ENCODE data around the gene PCBP3. TPM values are rescaled to one million over a fixed set of nuclear protein-coding genes. Genes with fewer than 3 reads are reported as not detected.

The PCBP3 gene
- total and polyA plus RNA-seq, 2 of the 8 experiments (the other 6 are each of a cell fraction or from before 2014, with no cell fraction given) = 3.5 to 6.3 TPM

GRCh38 chr21:45700461-45700860 lies 56.9 kb downstream of the PCBP3 start:
- H4K5ac ChIP-seq (ENCODE audit: insufficient read length, low read depth, low read length) = no peak overlapping the region
- H3K79me1 ChIP-seq (ENCODE audit: low read depth, low read length) = no peaks in the 10 kb centered on the region; the same call in 1 of the 2 replicates
- no peak for TF ChIP-seq GABPA (IDR thresholded peaks at IDR 0.05; ENCODE audit: borderline replicate concordance, insufficient read depth, low read length)
- TF ChIP-seq HDAC2 (IDR thresholded peaks at IDR 0.05; ENCODE audit: borderline replicate concordance in 1 of 2, low read depth in 2 of 2, low read length in 2 of 2) = no peak
- TF ChIP-seq MAX (IDR thresholded peaks at IDR 0.05) = no peak
- TF ChIP-seq KDM1A (IDR thresholded peaks at IDR 0.05; ENCODE audit: borderline replicate concordance, low read length) = no peak
- TF ChIP-seq NANOG (IDR thresholded peaks at IDR 0.05; ENCODE audit: insufficient read depth, low read depth, low read length, poor library complexity, severe bottlenecking) = no peak
- TF ChIP-seq TBP (IDR thresholded peaks at IDR 0.05; ENCODE audit: low read depth, low read length) = no peak
- TF ChIP-seq SP4 (IDR thresholded peaks at IDR 0.05; ENCODE audit: low read length) = no peak
- TF ChIP-seq MAFK (IDR thresholded peaks at IDR 0.05; ENCODE audit: low read depth, low read length) = no peak
- no peak for TF ChIP-seq ATF2 (IDR thresholded peaks at IDR 0.05; ENCODE audit: low read length)
- no peak for TF ChIP-seq TAF1 (IDR thresholded peaks at IDR 0.05; ENCODE audit: low read depth, low read length)
- TF ChIP-seq POU5F1 (IDR thresholded peaks at IDR 0.05; ENCODE audit: low read depth, low read length) = no peak
- TF ChIP-seq POLR2A (IDR thresholded peaks at IDR 0.05; ENCODE audit: control extremely low read depth in 1 of 2, low read depth in 2 of 2, low read length in 2 of 2) = no peak
- TF ChIP-seq CBX8 (IDR thresholded peaks at IDR 0.05; ENCODE audit: borderline replicate concordance, low read depth, low read length) = no peak

More at GRCh38 chr21:45700461-45700860, 56.9 kb downstream of the PCBP3 start:
- Histone ChIP-seq H2BK20ac (ENCODE audit: low read length) (no peak overlapping the region), H2BK5ac (ENCODE audit: low read depth, low read length) (no peak overlapping the region), H3K27me3 (replicated peaks in 1 of 4; ENCODE audit: control insufficient read depth in 3 of 4, extremely low read depth in 1 of 4, insufficient read depth in 3 of 4, low read length in 3 of 4) (no peaks in the 10 kb centered on the region), H3K23ac (ENCODE audit: insufficient read length) (no peak overlapping the region), H3K27ac (ENCODE audit: low read depth, low read length) (no peak overlapping the region), H3K4ac (replicated peaks; ENCODE audit: insufficient read length, low read depth, low read length) (no peak overlapping the region), H3K79me2 (ENCODE audit: control insufficient read depth in 1 of 2, insufficient read depth in 2 of 2, low read length in 2 of 2) (no peaks in the 10 kb centered on the region; a peak in 1 of 4 replicates), H3K4me1 (replicated peaks in 1 of 4; ENCODE audit: control insufficient read depth in 3 of 4, insufficient read depth in 4 of 4, low read length in 3 of 4) (no peaks in the 10 kb centered on the region), H2AFZ (ENCODE audit: low read length) (no peak overlapping the region), H3K4me3 (ENCODE audit: extremely low read depth in 1 of 4, insufficient read depth in 2 of 4, low read depth in 3 of 4, low read length in 4 of 4) (no peak overlapping the region), H4K20me1 (replicated peaks in 1 of 2; ENCODE audit: control insufficient read depth in 1 of 2, insufficient read depth in 2 of 2, low read length in 2 of 2) (no peaks in the 10 kb centered on the region), H2BK12ac (ENCODE audit: low read depth, low read length) (no peak overlapping the region), H2AK5ac (ENCODE audit: low read depth, low read length) (no peak overlapping the region), H3K18ac (ENCODE audit: extremely low read depth, low read length) (no peak overlapping the region), H4K8ac (ENCODE audit: extremely low read depth, insufficient read depth, low read length) (peak overlapping the region; percentile 71; the same call in 1 of the 2 replicates), H3K9me3 (ENCODE audit: insufficient read depth in 2 of 2, low read depth in 1 of 2, low read length in 1 of 2) (no peaks in the 10 kb centered on the region; a peak in 1 of 4 replicates), H2BK120ac (replicated peaks; ENCODE audit: low read depth, low read length) (no peak overlapping the region), H3K23me2 (ENCODE audit: low read depth, low read length) (no peaks in the 10 kb centered on the region), H2BK15ac (ENCODE audit: low read length) (no peak overlapping the region), H3K56ac (replicated peaks; ENCODE audit: insufficient read length, low read depth, low read length) (no peak overlapping the region), H4K91ac (replicated peaks; ENCODE audit: insufficient read length, low read length) (no peak overlapping the region), H3K14ac (ENCODE audit: insufficient read length) (no peak overlapping the region), H3K9ac (replicated peaks in 1 of 4; ENCODE audit: extremely low read depth in 1 of 4, low read depth in 3 of 4, low read length in 3 of 4) (no peak overlapping the region), H3K4me2 (ENCODE audit: insufficient read depth in 1 of 2, low read depth in 2 of 2, low read length in 2 of 2) (no peak overlapping the region), H3K36me3 (ENCODE audit: control insufficient read depth in 2 of 4, insufficient read depth in 4 of 4, low read length in 3 of 4) (no peaks in the 10 kb centered on the region)
- POLR2A ChIA-PET (ENCODE audit: partially characterized antibody) = no interaction called here
- DNase-seq (ENCODE audit: low read depth in 1 of 2, low spot score in 2 of 2) = no peak
- CTCF ChIA-PET (ENCODE audit: partially characterized antibody) = interaction anchor here (3.7 kb wide), 1 partner anchor 8 kb away, joined by 13 read pairs; no protein-coding TSS in a partner anchor
- WGBS, 2 experiments (ENCODE audit: extremely low coverage in 1 of 2, insufficient coverage in 1 of 2, insufficient read length in 1 of 2, insufficient replicate concordance in 2 of 2, low coverage in 1 of 2, low lambda C conversion rate in 2 of 2, missing lambda C conversion rate in 1 of 2) = 91% methylated on average over 6 of the region's 6 CpGs; no CpG with 5 or more reads in 1 of the 2 experiments
- no peak for FAIRE-seq
